ENCODE measurements around the gene SP7.

Gene SP7

GRCh38 chr12:53286448-53286847 lies 49.7 kb downstream of the SP7 start:
- no peak for TF ChIP-seq CTCF (IDR thresholded peaks at IDR 0.05)
- TF ChIP-seq ZFX (IDR thresholded peaks at IDR 0.05; ENCODE audit: borderline replicate concordance) = no peak
- H3K27ac ChIP-seq = peak overlapping the region; percentile 29; the same call in 1 of the 2 replicates

GRCh38 chr12:53279888-53280498 lies 56.2 kb downstream of the SP7 start:
- no peak overlapping the region for H3K27ac ChIP-seq
- TF ChIP-seq ZFX (IDR thresholded peaks at IDR 0.05; ENCODE audit: borderline replicate concordance) (no peak), CTCF (IDR thresholded peaks at IDR 0.05) (no peak)

GRCh38 chr12:53279283-53279869 lies 56.8 kb downstream of the SP7 start:
- TF ChIP-seq ZFX (IDR thresholded peaks at IDR 0.05; ENCODE audit: borderline replicate concordance) = no peak
- TF ChIP-seq CTCF (IDR thresholded peaks at IDR 0.05) = no peak
- H3K27ac ChIP-seq = no peak overlapping the region

- TF ChIP-seq ZFX (IDR thresholded peaks at IDR 0.05; ENCODE audit: borderline replicate concordance) (no peak), CTCF (IDR thresholded peaks at IDR 0.05) (no peak)
- H3K27ac ChIP-seq = no peak overlapping the region
Observed at GRCh38 chr12:53277981-53278380, 58.2 kb downstream of the SP7 start.

Data from 22Rv1 (cell line).